Stomach (tissue), 4 donors: ENCODE results near the gene TMEM17.

Experiments
- POLR2A ChIP-seq, 4 donors: fragments of 450-650 bp; IDR thresholded peaks; one replicate each; pipeline ENCODE4 v1.6.1; 2016; ENCODE audit warnings: antibody characterized with exemption in 4 of 4, control low read depth in 2 of 4, mild to moderate bottlenecking in 1 of 4, moderate library complexity in 1 of 4
- POLR2AphosphoS5 ChIP-seq, 3 donors: sonication (generic); formaldehyde crosslinking; IDR thresholded peaks; one replicate each; pipeline ENCODE4 v1.6.1; 2016; ENCODE audit warnings: antibody characterized with exemption in 3 of 3
- TF ChIP-seq, protein P1 (sequence below), 7 experiments: fragments of 450-650 bp in 4 of 7; fragments of 200-600 bp in 3 of 7; sonication (generic) in 3 of 7; IDR thresholded peaks; one replicate each; pipeline ENCODE4 v1.5.1; 2016 to 2019; ENCODE audit warnings: antibody characterized with exemption in 7 of 7, control low read depth in 2 of 7, mild to moderate bottlenecking in 1 of 7

- no peak for TF ChIP-seq POLR2AphosphoS5 (IDR thresholded peaks at IDR 0.05)
- TF ChIP-seq, protein P1, sequence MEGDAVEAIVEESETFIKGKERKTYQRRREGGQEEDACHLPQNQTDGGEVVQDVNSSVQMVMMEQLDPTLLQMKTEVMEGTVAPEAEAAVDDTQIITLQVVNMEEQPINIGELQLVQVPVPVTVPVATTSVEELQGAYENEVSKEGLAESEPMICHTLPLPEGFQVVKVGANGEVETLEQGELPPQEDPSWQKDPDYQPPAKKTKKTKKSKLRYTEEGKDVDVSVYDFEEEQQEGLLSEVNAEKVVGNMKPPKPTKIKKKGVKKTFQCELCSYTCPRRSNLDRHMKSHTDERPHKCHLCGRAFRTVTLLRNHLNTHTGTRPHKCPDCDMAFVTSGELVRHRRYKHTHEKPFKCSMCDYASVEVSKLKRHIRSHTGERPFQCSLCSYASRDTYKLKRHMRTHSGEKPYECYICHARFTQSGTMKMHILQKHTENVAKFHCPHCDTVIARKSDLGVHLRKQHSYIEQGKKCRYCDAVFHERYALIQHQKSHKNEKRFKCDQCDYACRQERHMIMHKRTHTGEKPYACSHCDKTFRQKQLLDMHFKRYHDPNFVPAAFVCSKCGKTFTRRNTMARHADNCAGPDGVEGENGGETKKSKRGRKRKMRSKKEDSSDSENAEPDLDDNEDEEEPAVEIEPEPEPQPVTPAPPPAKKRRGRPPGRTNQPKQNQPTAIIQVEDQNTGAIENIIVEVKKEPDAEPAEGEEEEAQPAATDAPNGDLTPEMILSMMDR (IDR thresholded peaks at IDR 0.05) = no peak
- TF ChIP-seq POLR2A (IDR thresholded peaks at IDR 0.05) = no peak
Measured at GRCh38 chr2:62525549-62526269, 19.7 kb upstream of the TMEM17 start.
